Liver (tissue), 9 donors: ENCODE data around the gene CDC45. TPM values are rescaled to one million over a fixed set of nuclear protein-coding genes. Genes with fewer than 3 reads are reported as not detected.

Source experiments
- DNase-seq: peaks from one replicate; pipeline ENCODE4 v3.0.0-alpha.2; 2017; ENCODE audit warnings: low spot score
- H3K27ac ChIP-seq, 2 donors: one replicate each; pipeline ENCODE4 v1.7.0; 2013; ENCODE audit warnings: inconsistent platforms in 2 of 2, low read length in 2 of 2, control low read depth in 1 of 2, low read depth in 1 of 2, mild to moderate bottlenecking in 1 of 2
- H3K27me3 ChIP-seq, 4 donors: one replicate each; pipeline versions ENCODE4 v1.6.1 to v1.7.0; 2013; ENCODE audit warnings: low read length in 3 of 4, inconsistent platforms in 1 of 4, mild to moderate bottlenecking in 1 of 4, moderate library complexity in 1 of 4; ENCODE audit not compliant: control insufficient read depth in 4 of 4, insufficient read depth in 4 of 4
- H3K36me3 ChIP-seq, 4 donors: one replicate each; pipeline versions ENCODE4 v1.6.1 to v1.7.0; 2013; ENCODE audit warnings: low read length in 3 of 4, mild to moderate bottlenecking in 3 of 4, low read depth in 1 of 4, moderate library complexity in 1 of 4; ENCODE audit not compliant: control insufficient read depth in 4 of 4, insufficient read depth in 3 of 4
- H3K4me1 ChIP-seq, 4 donors: one replicate each; pipeline versions ENCODE4 v1.6.1 to v1.7.0; 2013; ENCODE audit warnings: low read length in 3 of 4, mild to moderate bottlenecking in 3 of 4, moderate library complexity in 1 of 4; ENCODE audit not compliant: control insufficient read depth in 4 of 4, insufficient read depth in 4 of 4
- H3K4me3 ChIP-seq, 3 donors: one replicate each; pipeline versions ENCODE4 v1.6.1 to v1.7.0; 2013; ENCODE audit warnings: low read length in 3 of 3, control low read depth in 1 of 3, low read depth in 1 of 3, mild to moderate bottlenecking in 1 of 3
- H3K9ac ChIP-seq, 2 donors: one replicate each; pipeline ENCODE4 v1.7.0; 2013; ENCODE audit warnings: low read length in 2 of 2, mild to moderate bottlenecking in 2 of 2, moderate library complexity in 2 of 2, control low read depth in 1 of 2, low read depth in 1 of 2
- H3K9me3 ChIP-seq, 4 donors: one replicate each; pipeline versions ENCODE4 v1.6.1 to v1.7.0; 2013; ENCODE audit warnings: low read length in 3 of 4; ENCODE audit not compliant: control insufficient read depth in 4 of 4
- EGR1 ChIP-seq, 2 donors: IDR thresholded peaks; 2 replicates each; pipeline ENCODE4 v1.6.1; 2016 to 2018; ENCODE audit warnings: antibody characterized with exemption in 2 of 2, low read depth in 2 of 2
- FOXA1 ChIP-seq: IDR thresholded peaks from 2 replicates; pipeline ENCODE4 v1.6.1; 2016; ENCODE audit warnings: antibody characterized with exemption
- FOXA2 ChIP-seq: IDR thresholded peaks from 2 replicates; pipeline ENCODE4 v1.6.1; 2016; ENCODE audit warnings: antibody characterized with exemption
- GABPA ChIP-seq, 2 donors: IDR thresholded peaks in 1 of 2; conservative IDR thresholded peaks in 1 of 2; 2 replicates each; pipeline ENCODE4 v1.6.1; 2016; ENCODE audit warnings: antibody characterized with exemption in 2 of 2, mild to moderate bottlenecking in 1 of 2, moderate library complexity in 1 of 2
- HNF4A ChIP-seq, 2 donors: conservative IDR thresholded peaks; 2 replicates each; pipeline ENCODE4 v1.6.1; 2016; ENCODE audit warnings: antibody characterized with exemption in 2 of 2, mild to moderate bottlenecking in 2 of 2
- HNF4G ChIP-seq: IDR thresholded peaks from 2 replicates; pipeline ENCODE4 v1.6.1; 2016; ENCODE audit warnings: antibody characterized with exemption
- JUND ChIP-seq, 2 donors: IDR thresholded peaks; 2 replicates each; pipeline ENCODE4 v1.6.1; 2016; ENCODE audit warnings: antibody characterized with exemption in 2 of 2
- NR2F2 ChIP-seq: IDR thresholded peaks from 2 replicates; pipeline ENCODE4 v1.6.1; 2016; ENCODE audit warnings: antibody characterized with exemption
- RAD21 ChIP-seq, 2 donors: IDR thresholded peaks; 2 replicates each; pipeline ENCODE4 v1.6.1; 2016; ENCODE audit warnings: antibody characterized with exemption in 2 of 2, mild to moderate bottlenecking in 2 of 2
- RXRA ChIP-seq, 2 donors: IDR thresholded peaks; 2 replicates each; pipeline ENCODE4 v1.6.1; 2017 to 2018; ENCODE audit warnings: antibody characterized with exemption in 2 of 2, mild to moderate bottlenecking in 1 of 2
- SP1 ChIP-seq: IDR thresholded peaks from 2 replicates; pipeline ENCODE4 v1.6.1; 2018; ENCODE audit warnings: antibody characterized with exemption, mild to moderate bottlenecking
- TAF1 ChIP-seq: conservative IDR thresholded peaks from 2 replicates; pipeline ENCODE4 v1.6.1; 2016; ENCODE audit warnings: antibody characterized with exemption, mild to moderate bottlenecking
- YY1 ChIP-seq: IDR thresholded peaks from 2 replicates; pipeline ENCODE4 v1.6.1; 2016; ENCODE audit warnings: antibody characterized with exemption, mild to moderate bottlenecking
- WGBS: extraction: QIAGEN DNeasy Blood & Tissue Kit; methylation state at CpG from one replicate; pipeline ENCODE4 v1.1.7; 2013; 5-methylcytosine and 5-hydroxymethylcytosine counted together
- polyA plus RNA-seq, 2 donors: library from polyadenylated mRNA; stranded (reverse) in 1 of 2; unstranded in 1 of 2; fragments of 200-250 nt in 1 of 2; fragments of >200 nt in 1 of 2; fragmentation: Nextera tagmentation in 1 of 2; extraction: Ambion mirVana in 1 of 2; gene quantifications; one replicate each; pipeline versions ENCODE4 v1.2.1 to v1.2.3, GENCODE V29; 2013 to 2015
- total RNA-seq, 2 donors: library from RNA; depleted of rRNA; stranded (reverse); fragments of >200 nt; gene quantifications; one replicate each; pipeline ENCODE4 v1.2.3, GENCODE V29; 2014
- TF ChIP-seq, protein P1 (sequence below): IDR thresholded peaks from 2 replicates; pipeline ENCODE4 v1.6.1; 2016; ENCODE audit warnings: antibody characterized with exemption
- TF ChIP-seq, protein P2 (sequence below): IDR thresholded peaks from 2 replicates; pipeline ENCODE4 v1.6.1; 2016; ENCODE audit warnings: antibody characterized with exemption
- TF ChIP-seq, protein P3 (sequence below): IDR thresholded peaks from 2 replicates; pipeline ENCODE4 v1.6.1; 2016; ENCODE audit warnings: antibody characterized with exemption, mild to moderate bottlenecking
- TF ChIP-seq, protein P4 (sequence below): fragments of 150-350 bp; IDR thresholded peaks from 2 replicates; pipeline ENCODE4 v1.5.1; 2017; ENCODE audit warnings: improper control_type of control experiment, low read depth, low read length; ENCODE audit not compliant: missing input control
- TF ChIP-seq, protein P5 (sequence below): IDR thresholded peaks from 2 replicates; pipeline ENCODE4 v1.6.1; 2016; ENCODE audit warnings: antibody characterized with exemption
- donor health status: healthy.
- donor health status: healthy.
- donor health status: healthy.
- donor health status: healthy.
- donor health status: healthy.

The CDC45 gene, protein sequence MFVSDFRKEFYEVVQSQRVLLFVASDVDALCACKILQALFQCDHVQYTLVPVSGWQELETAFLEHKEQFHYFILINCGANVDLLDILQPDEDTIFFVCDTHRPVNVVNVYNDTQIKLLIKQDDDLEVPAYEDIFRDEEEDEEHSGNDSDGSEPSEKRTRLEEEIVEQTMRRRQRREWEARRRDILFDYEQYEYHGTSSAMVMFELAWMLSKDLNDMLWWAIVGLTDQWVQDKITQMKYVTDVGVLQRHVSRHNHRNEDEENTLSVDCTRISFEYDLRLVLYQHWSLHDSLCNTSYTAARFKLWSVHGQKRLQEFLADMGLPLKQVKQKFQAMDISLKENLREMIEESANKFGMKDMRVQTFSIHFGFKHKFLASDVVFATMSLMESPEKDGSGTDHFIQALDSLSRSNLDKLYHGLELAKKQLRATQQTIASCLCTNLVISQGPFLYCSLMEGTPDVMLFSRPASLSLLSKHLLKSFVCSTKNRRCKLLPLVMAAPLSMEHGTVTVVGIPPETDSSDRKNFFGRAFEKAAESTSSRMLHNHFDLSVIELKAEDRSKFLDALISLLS
- total RNA-seq (10 to 100 TPM in 1 of 2 donors, under 1 TPM in 1; 0.33 to 15.5 TPM), polyA plus RNA-seq (1 to 10 TPM in 1 of 2 donors, under 1 TPM in 1; 0.43 to 1.4 TPM)

DNA sequence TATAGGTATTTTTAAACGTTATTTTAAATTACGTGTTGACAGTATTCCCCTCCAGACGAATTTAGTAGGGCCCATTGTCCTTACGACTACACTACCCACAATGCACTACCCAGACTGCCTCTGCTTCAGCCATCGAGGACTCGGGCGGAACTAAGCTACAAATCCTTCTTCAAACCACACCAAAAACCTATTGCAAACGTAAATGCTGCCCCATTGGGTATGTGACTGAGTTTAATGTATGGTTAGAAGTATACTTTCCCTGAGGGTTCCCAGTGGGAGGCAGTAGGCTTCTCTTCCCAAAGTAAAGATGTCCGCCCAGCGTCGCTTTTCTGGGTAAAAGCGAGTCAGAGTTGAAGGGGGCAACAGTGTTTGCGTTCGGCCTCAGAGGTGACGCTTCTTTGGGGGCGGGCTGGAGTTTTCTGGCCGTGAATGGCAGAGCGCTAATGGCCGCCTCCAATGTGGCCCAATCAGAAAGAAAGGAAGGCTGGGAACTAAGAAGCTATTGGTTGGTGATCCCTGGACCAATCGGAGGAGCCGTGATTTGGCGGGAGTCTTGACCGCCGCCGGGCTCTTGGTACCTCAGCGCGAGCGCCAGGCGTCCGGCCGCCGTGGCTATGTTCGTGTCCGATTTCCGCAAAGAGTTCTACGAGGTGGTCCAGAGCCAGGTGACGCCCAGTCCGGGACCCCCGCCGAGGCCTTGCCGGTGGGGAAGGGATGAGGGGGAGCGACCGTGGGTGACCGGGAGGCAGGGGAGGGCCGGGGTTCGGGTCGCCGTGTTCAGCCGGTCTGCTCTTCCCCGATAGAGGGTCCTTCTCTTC is at the start of gene CDC45:
CDC45 (plus strand) TSS at position 566 of the 818 bp plus-strand sequence; CDS start at position 615, 49 bp downstream.
- Histone ChIP-seq H3K9ac (peak within 1 kb of the TSS; percentile 89 to 99), H3K4me1 (peaks cover 3 to 21% (median 17%) of the 10 kb centered on the region in 4 donors), H3K27me3 (no peaks in the 10 kb centered on the region), H3K4me3 (peak within 1 kb of the TSS; percentile 89 to 98 (median 98)), H3K27ac (peak within 1 kb of the TSS; percentile 96 to 100), H3K9me3 (no peaks in the 10 kb centered on the region), H3K36me3 (peaks cover 0 to 8% (median 4%) of the 10 kb centered on the region in 4 donors)
- DNase-seq: peak; percentile 92
- TF ChIP-seq, protein P1, sequence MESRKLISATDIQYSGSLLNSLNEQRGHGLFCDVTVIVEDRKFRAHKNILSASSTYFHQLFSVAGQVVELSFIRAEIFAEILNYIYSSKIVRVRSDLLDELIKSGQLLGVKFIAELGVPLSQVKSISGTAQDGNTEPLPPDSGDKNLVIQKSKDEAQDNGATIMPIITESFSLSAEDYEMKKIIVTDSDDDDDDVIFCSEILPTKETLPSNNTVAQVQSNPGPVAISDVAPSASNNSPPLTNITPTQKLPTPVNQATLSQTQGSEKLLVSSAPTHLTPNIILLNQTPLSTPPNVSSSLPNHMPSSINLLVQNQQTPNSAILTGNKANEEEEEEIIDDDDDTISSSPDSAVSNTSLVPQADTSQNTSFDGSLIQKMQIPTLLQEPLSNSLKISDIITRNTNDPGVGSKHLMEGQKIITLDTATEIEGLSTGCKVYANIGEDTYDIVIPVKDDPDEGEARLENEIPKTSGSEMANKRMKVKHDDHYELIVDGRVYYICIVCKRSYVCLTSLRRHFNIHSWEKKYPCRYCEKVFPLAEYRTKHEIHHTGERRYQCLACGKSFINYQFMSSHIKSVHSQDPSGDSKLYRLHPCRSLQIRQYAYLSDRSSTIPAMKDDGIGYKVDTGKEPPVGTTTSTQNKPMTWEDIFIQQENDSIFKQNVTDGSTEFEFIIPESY: peak; percentile 63
- peak in 1 of 2 donors; percentile 66 for TF ChIP-seq JUND (IDR thresholded peaks at IDR 0.05)
- peak; percentile 89 for TF ChIP-seq NR2F2
- TF ChIP-seq FOXA2: no peak
- no peak for TF ChIP-seq HNF4G
- TF ChIP-seq, protein P2, sequence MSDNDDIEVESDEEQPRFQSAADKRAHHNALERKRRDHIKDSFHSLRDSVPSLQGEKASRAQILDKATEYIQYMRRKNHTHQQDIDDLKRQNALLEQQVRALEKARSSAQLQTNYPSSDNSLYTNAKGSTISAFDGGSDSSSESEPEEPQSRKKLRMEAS: peak; percentile 67
- TF ChIP-seq RAD21 (IDR thresholded peaks at IDR 0.05): peak in 1 of 2 donors; percentile 8
- TF ChIP-seq HNF4A (conservative IDR thresholded peaks at IDR 0.05): peak in 1 of 2 donors; percentile 28
- TF ChIP-seq YY1: peak; percentile 100
- peak; percentile 72 to 82 for TF ChIP-seq GABPA (IDR thresholded peaks at IDR 0.05 in 1 of 2, conservative IDR thresholded peaks at IDR 0.05 in 1 of 2)
- TF ChIP-seq RXRA (IDR thresholded peaks at IDR 0.05): peak; percentile 69 to 76
- TF ChIP-seq, protein P3, sequence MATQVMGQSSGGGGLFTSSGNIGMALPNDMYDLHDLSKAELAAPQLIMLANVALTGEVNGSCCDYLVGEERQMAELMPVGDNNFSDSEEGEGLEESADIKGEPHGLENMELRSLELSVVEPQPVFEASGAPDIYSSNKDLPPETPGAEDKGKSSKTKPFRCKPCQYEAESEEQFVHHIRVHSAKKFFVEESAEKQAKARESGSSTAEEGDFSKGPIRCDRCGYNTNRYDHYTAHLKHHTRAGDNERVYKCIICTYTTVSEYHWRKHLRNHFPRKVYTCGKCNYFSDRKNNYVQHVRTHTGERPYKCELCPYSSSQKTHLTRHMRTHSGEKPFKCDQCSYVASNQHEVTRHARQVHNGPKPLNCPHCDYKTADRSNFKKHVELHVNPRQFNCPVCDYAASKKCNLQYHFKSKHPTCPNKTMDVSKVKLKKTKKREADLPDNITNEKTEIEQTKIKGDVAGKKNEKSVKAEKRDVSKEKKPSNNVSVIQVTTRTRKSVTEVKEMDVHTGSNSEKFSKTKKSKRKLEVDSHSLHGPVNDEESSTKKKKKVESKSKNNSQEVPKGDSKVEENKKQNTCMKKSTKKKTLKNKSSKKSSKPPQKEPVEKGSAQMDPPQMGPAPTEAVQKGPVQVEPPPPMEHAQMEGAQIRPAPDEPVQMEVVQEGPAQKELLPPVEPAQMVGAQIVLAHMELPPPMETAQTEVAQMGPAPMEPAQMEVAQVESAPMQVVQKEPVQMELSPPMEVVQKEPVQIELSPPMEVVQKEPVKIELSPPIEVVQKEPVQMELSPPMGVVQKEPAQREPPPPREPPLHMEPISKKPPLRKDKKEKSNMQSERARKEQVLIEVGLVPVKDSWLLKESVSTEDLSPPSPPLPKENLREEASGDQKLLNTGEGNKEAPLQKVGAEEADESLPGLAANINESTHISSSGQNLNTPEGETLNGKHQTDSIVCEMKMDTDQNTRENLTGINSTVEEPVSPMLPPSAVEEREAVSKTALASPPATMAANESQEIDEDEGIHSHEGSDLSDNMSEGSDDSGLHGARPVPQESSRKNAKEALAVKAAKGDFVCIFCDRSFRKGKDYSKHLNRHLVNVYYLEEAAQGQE: no peak
- peak; percentile 60 for TF ChIP-seq TAF1
- peak; percentile 18 for TF ChIP-seq FOXA1
- TF ChIP-seq, protein P4, sequence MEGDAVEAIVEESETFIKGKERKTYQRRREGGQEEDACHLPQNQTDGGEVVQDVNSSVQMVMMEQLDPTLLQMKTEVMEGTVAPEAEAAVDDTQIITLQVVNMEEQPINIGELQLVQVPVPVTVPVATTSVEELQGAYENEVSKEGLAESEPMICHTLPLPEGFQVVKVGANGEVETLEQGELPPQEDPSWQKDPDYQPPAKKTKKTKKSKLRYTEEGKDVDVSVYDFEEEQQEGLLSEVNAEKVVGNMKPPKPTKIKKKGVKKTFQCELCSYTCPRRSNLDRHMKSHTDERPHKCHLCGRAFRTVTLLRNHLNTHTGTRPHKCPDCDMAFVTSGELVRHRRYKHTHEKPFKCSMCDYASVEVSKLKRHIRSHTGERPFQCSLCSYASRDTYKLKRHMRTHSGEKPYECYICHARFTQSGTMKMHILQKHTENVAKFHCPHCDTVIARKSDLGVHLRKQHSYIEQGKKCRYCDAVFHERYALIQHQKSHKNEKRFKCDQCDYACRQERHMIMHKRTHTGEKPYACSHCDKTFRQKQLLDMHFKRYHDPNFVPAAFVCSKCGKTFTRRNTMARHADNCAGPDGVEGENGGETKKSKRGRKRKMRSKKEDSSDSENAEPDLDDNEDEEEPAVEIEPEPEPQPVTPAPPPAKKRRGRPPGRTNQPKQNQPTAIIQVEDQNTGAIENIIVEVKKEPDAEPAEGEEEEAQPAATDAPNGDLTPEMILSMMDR: no peak
- peak; percentile 61 to 63 for TF ChIP-seq EGR1 (IDR thresholded peaks at IDR 0.05; ENCODE audit: low read depth in 2 of 2)
- TF ChIP-seq, protein P5, sequence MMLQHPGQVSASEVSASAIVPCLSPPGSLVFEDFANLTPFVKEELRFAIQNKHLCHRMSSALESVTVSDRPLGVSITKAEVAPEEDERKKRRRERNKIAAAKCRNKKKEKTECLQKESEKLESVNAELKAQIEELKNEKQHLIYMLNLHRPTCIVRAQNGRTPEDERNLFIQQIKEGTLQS: no peak
- TF ChIP-seq SP1: peak; percentile 82
- under 1% methylated on average over 50 of the region's 50 CpGs for WGBS
